ENCODE data around the gene TM4SF20.
"Not testable (repeated sequence)": the region's sequence is repeated elsewhere in the genome, so short reads cannot be mapped to it uniquely, and the experiment has no call there.

DNA sequence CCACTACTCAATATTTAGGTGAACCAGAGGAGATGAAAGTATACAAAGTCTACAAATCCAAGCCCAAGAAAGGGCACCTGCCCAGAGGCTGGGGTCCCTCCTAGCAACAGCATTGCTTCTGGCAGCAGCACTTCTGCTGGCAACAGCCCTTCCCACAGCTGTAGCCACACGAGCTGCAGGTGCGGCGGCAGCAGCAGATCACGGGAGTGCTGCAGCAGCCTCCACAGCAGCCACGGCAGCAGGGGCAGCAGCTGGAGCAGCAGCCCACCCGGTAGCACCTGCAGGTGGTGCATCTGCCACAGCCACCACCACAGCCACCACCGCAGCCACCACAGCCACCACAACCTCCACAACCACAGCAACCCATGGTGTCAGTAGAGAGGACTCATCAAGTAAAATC, 8.5 kb upstream of the TM4SF20 start, which contains the start of gene SCYGR1:
- not testable (repeated sequence) for TF ChIP-seq POLR2AphosphoS5 (IDR thresholded peaks at IDR 0.05)
- TF ChIP-seq, protein P1, sequence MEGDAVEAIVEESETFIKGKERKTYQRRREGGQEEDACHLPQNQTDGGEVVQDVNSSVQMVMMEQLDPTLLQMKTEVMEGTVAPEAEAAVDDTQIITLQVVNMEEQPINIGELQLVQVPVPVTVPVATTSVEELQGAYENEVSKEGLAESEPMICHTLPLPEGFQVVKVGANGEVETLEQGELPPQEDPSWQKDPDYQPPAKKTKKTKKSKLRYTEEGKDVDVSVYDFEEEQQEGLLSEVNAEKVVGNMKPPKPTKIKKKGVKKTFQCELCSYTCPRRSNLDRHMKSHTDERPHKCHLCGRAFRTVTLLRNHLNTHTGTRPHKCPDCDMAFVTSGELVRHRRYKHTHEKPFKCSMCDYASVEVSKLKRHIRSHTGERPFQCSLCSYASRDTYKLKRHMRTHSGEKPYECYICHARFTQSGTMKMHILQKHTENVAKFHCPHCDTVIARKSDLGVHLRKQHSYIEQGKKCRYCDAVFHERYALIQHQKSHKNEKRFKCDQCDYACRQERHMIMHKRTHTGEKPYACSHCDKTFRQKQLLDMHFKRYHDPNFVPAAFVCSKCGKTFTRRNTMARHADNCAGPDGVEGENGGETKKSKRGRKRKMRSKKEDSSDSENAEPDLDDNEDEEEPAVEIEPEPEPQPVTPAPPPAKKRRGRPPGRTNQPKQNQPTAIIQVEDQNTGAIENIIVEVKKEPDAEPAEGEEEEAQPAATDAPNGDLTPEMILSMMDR (IDR thresholded peaks at IDR 0.05), result not testable (repeated sequence)

Data from sigmoid colon (tissue), 4 donors.